ENCODE data around the gene BCL11B.

Gene BCL11B

GRCh38 chr14:99141236-99141635, 130.8 kb downstream of the BCL11B start:
- no peak for ATAC-seq
- TF ChIP-seq ZC3H10 (CRISPR knock-in tag; IDR thresholded peaks at IDR 0.05), result no peak
- no peak for TF ChIP-seq TOX (CRISPR knock-in tag; IDR thresholded peaks at IDR 0.05; ENCODE audit: borderline replicate concordance)
- TF ChIP-seq PPARA (CRISPR knock-in tag; IDR thresholded peaks at IDR 0.05; ENCODE audit: borderline replicate concordance), result no peak
- TF ChIP-seq ZNF8 (CRISPR knock-in tag; IDR thresholded peaks at IDR 0.05), result no peak
- TF ChIP-seq PATZ1 (CRISPR knock-in tag; IDR thresholded peaks at IDR 0.05; ENCODE audit: borderline replicate concordance), result no peak
- TF ChIP-seq RARB (CRISPR knock-in tag; IDR thresholded peaks at IDR 0.05), result no peak
- TF ChIP-seq SNAI2 (CRISPR knock-in tag; IDR thresholded peaks at IDR 0.05), result no peak
- no peak for TF ChIP-seq CSRNP3 (CRISPR knock-in tag; IDR thresholded peaks at IDR 0.05)
- no peak for TF ChIP-seq ISL1 (CRISPR knock-in tag; IDR thresholded peaks at IDR 0.05)

- TF ChIP-seq TCF4 (CRISPR knock-in tag; IDR thresholded peaks at IDR 0.05; ENCODE audit: borderline replicate concordance) (no peak), SNAI2 (CRISPR knock-in tag; IDR thresholded peaks at IDR 0.05) (no peak), POU6F1 (CRISPR knock-in tag; IDR thresholded peaks at IDR 0.05; ENCODE audit: borderline replicate concordance, low read depth) (no peak), CREB5 (CRISPR knock-in tag; IDR thresholded peaks at IDR 0.05; ENCODE audit: low read depth) (no peak), ZNF70 (CRISPR knock-in tag; IDR thresholded peaks at IDR 0.05) (no peak), ZFP3 (CRISPR knock-in tag; IDR thresholded peaks at IDR 0.05) (no peak), ZFP30 (CRISPR knock-in tag; IDR thresholded peaks at IDR 0.05) (no peak), ZNF8 (CRISPR knock-in tag; IDR thresholded peaks at IDR 0.05) (no peak), ESRRG (CRISPR knock-in tag; IDR thresholded peaks at IDR 0.05) (no peak), PATZ1 (CRISPR knock-in tag; IDR thresholded peaks at IDR 0.05; ENCODE audit: borderline replicate concordance) (no peak), OSR1 (CRISPR knock-in tag; IDR thresholded peaks at IDR 0.05) (no peak), ISL1 (CRISPR knock-in tag; IDR thresholded peaks at IDR 0.05) (no peak), PPARA (CRISPR knock-in tag; IDR thresholded peaks at IDR 0.05; ENCODE audit: borderline replicate concordance) (no peak), BACH2 (CRISPR knock-in tag; IDR thresholded peaks at IDR 0.05; ENCODE audit: borderline replicate concordance) (no peak)
- ATAC-seq, result no peak
These were observed 132.8 kb downstream of the BCL11B start for GRCh38 chr14:99138999-99139865.

- no peak for TF ChIP-seq CREB5 (CRISPR knock-in tag; IDR thresholded peaks at IDR 0.05; ENCODE audit: low read depth)
- TF ChIP-seq ESRRG (CRISPR knock-in tag; IDR thresholded peaks at IDR 0.05), result no peak
- no peak for TF ChIP-seq SNAI2 (CRISPR knock-in tag; IDR thresholded peaks at IDR 0.05)
- TF ChIP-seq CSDC2 (CRISPR knock-in tag; IDR thresholded peaks at IDR 0.05), result no peak
- no peak for TF ChIP-seq RARB (CRISPR knock-in tag; IDR thresholded peaks at IDR 0.05)
- ATAC-seq, result peak; percentile 76
These were observed 134.0 kb downstream of the BCL11B start for GRCh38 chr14:99137913-99138571.
